SK-N-SH (cell line): ENCODE measurements around the gene CACNA1D. TPM values are rescaled to one million over a fixed set of nuclear protein-coding genes. Genes with fewer than 3 reads are reported as not detected.

Experiments used
- CTCF ChIA-PET: fragments of 300-600, 350-600 bp; formaldehyde crosslinking; extraction: SDS; loops from one replicate; lab custom pipeline; 2021; lab: Yijun Ruan, JAX
- POLR2A ChIA-PET: fragments of 350-600 bp; sonication (Branson Sonifier 250); formaldehyde crosslinking; extraction: SDS; loops from one replicate; lab custom pipeline; 2020; ENCODE audit warnings: antibody characterized with exemption, inconsistent platforms; lab: Yijun Ruan, JAX
- DNase-seq: peaks from one replicate; pipeline ENCODE4 v3.0.0; 2012
- H2AFZ ChIP-seq: fragments of 200-600 bp; sonication (generic); 2 replicates; pipeline ENCODE4 v1.8.1; 2016; ENCODE audit warnings: antibody characterized with exemption, mild to moderate bottlenecking, low read depth
- H3F3A ChIP-seq: fragments of 200-600 bp; sonication (generic); replicated peaks from 2 replicates; pipeline ENCODE3; 2016; ENCODE audit warnings: antibody characterized with exemption, mild to moderate bottlenecking; ENCODE audit not compliant: insufficient read depth
- H3K27ac ChIP-seq, 2 experiments: fragments of 200-500 bp in 1 of 2; fragments of 200-600 bp in 1 of 2; sonication (Bioruptor generic) in 1 of 2; sonication (generic), shearing (Covaris generic) in 1 of 2; 2 replicates each; pipeline versions ENCODE4 v1.5.1 to v1.6.1; 2014 to 2016; ENCODE audit warnings: low read depth in 2 of 2, inconsistent platforms in 1 of 2, low read length in 1 of 2, mild to moderate bottlenecking in 1 of 2, mixed read lengths in 1 of 2
- H3K27me3 ChIP-seq: fragments of 200-600 bp; sonication (generic), shearing (Covaris generic); 2 replicates; pipeline ENCODE4 v1.6.1; 2016; ENCODE audit warnings: mixed run types; ENCODE audit not compliant: insufficient read depth
- H3K36me3 ChIP-seq, 2 experiments: fragments of 200-500 bp in 1 of 2; fragments of 200-600 bp in 1 of 2; sonication (Bioruptor generic) in 1 of 2; sonication (generic) in 1 of 2; replicated peaks in 1 of 2; 2 replicates each; pipeline versions ENCODE3 to v1.5.1; 2014 to 2016; ENCODE audit warnings: low read length in 1 of 2, mild to moderate bottlenecking in 1 of 2; ENCODE audit not compliant: insufficient read depth in 2 of 2, control insufficient read depth in 1 of 2
- H3K4me1 ChIP-seq, 2 experiments: fragments of 200-500 bp in 1 of 2; fragments of 200-600 bp in 1 of 2; sonication (Bioruptor generic) in 1 of 2; sonication (generic), shearing (Covaris generic) in 1 of 2; 2 replicates each; pipeline versions ENCODE4 v1.5.1 to v1.6.1; 2014 to 2016; ENCODE audit warnings: low read depth in 1 of 2, low read length in 1 of 2, mixed run types in 1 of 2; ENCODE audit not compliant: insufficient read depth in 2 of 2, control insufficient read depth in 1 of 2
- H3K4me2 ChIP-seq: fragments of 200-600 bp; sonication (generic), shearing (Covaris generic); 2 replicates; pipeline ENCODE4 v1.6.1; 2017; ENCODE audit warnings: mixed run types
- H3K4me3 ChIP-seq, 2 experiments: fragments of 200-500 bp in 1 of 2; fragments of 200-600 bp in 1 of 2; sonication (Bioruptor generic) in 1 of 2; sonication (generic), shearing (Covaris generic) in 1 of 2; 2 replicates each; pipeline versions ENCODE4 v1.5.1 to v1.8.1; 2014 to 2016; ENCODE audit warnings: low read depth in 2 of 2, inconsistent platforms in 1 of 2, low read length in 1 of 2, mild to moderate bottlenecking in 1 of 2, mixed read lengths in 1 of 2, moderate library complexity in 1 of 2
- H3K79me2 ChIP-seq: fragments of 200-600 bp; sonication (generic); 2 replicates; pipeline ENCODE4 v1.8.1; 2017; ENCODE audit warnings: mild to moderate bottlenecking; ENCODE audit not compliant: insufficient read depth
- H3K9ac ChIP-seq: fragments of 200-600 bp; sonication (generic); 2 replicates; pipeline ENCODE4 v1.6.1; 2017; ENCODE audit warnings: mixed run types
- H3K9me2 ChIP-seq: fragments of 200-600 bp; sonication (generic); 2 replicates; pipeline ENCODE4 v1.6.1; 2017; ENCODE audit warnings: mixed run types
- H3K9me3 ChIP-seq: fragments of 200-600 bp; sonication (generic); 2 replicates; pipeline ENCODE4 v1.6.1; 2017; ENCODE audit warnings: mixed run types, mild to moderate bottlenecking, moderate library complexity
- H4K20me1 ChIP-seq: fragments of 200-600 bp; sonication (generic); 2 replicates; pipeline ENCODE4 v1.6.1; 2017; ENCODE audit warnings: mild to moderate bottlenecking, mixed run types; ENCODE audit not compliant: insufficient read depth
- ELF1 ChIP-seq: IDR thresholded peaks from 2 replicates; pipeline ENCODE4 v1.4.0; 2012
- FOSL2 ChIP-seq: IDR thresholded peaks from 2 replicates; pipeline ENCODE4 v1.4.0; 2012; ENCODE audit warnings: low read depth, mild to moderate bottlenecking, moderate library complexity, borderline replicate concordance
- GABPA ChIP-seq: IDR thresholded peaks from 2 replicates; pipeline ENCODE4 v1.4.0; 2012; ENCODE audit warnings: low read depth, mild to moderate bottlenecking
- IRF3 ChIP-seq: fragments of 150-350 bp; IDR thresholded peaks from 2 replicates; pipeline ENCODE4 v1.6.1; 2016; ENCODE audit warnings: mild to moderate bottlenecking, low read depth, low read length
- JUND ChIP-seq: IDR thresholded peaks from 2 replicates; pipeline ENCODE4 v1.4.0; 2012
- MAX ChIP-seq: IDR thresholded peaks from 2 replicates; pipeline ENCODE4 v1.4.0; 2012; ENCODE audit warnings: low read depth
- MEF2A ChIP-seq: IDR thresholded peaks from 2 replicates; pipeline ENCODE4 v1.4.0; 2012; ENCODE audit warnings: low read depth, borderline replicate concordance
- MXI1 ChIP-seq: IDR thresholded peaks from 2 replicates; pipeline ENCODE4 v1.6.1; 2012; ENCODE audit warnings: mild to moderate bottlenecking, low read depth, low read length, improper control_type of control experiment
- NFIC ChIP-seq: IDR thresholded peaks from 2 replicates; pipeline ENCODE4 v1.4.0; 2012; ENCODE audit warnings: borderline replicate concordance
- NRF1 ChIP-seq: IDR thresholded peaks from 2 replicates; pipeline ENCODE4 v1.6.1; 2012; ENCODE audit warnings: low read depth, mild to moderate bottlenecking, low read length
- PBX3 ChIP-seq: IDR thresholded peaks from 2 replicates; pipeline ENCODE4; 2012
- POLR2AphosphoS5 ChIP-seq: IDR thresholded peaks from 2 replicates; pipeline ENCODE4 v1.6.1; 2012; ENCODE audit warnings: low read depth, low read length
- RCOR1 ChIP-seq: fragments of 150-350 bp; IDR thresholded peaks from 2 replicates; pipeline ENCODE4 v1.6.1; 2017; ENCODE audit warnings: antibody characterized with exemption, low read length
- RFX5 ChIP-seq: IDR thresholded peaks from 2 replicates; pipeline ENCODE4 v1.6.1; 2012; ENCODE audit warnings: mild to moderate bottlenecking, improper control_type of control experiment, low read length
- RXRA ChIP-seq: IDR thresholded peaks from 2 replicates; pipeline ENCODE4 v1.4.0; 2012; ENCODE audit warnings: low read depth, mild to moderate bottlenecking, borderline replicate concordance
- SIN3A ChIP-seq: IDR thresholded peaks from 2 replicates; pipeline ENCODE4 v1.6.1; 2012; ENCODE audit warnings: low read depth, mild to moderate bottlenecking, low read length, moderate library complexity, borderline replicate concordance
- TCF12 ChIP-seq: IDR thresholded peaks from 2 replicates; pipeline ENCODE4 v1.4.0; 2012
- TEAD4 ChIP-seq: IDR thresholded peaks from 2 replicates; pipeline ENCODE4 v1.4.0; 2012; ENCODE audit warnings: mild to moderate bottlenecking, borderline replicate concordance; ENCODE audit not compliant: insufficient read depth
- USF1 ChIP-seq: IDR thresholded peaks from 2 replicates; pipeline ENCODE4 v1.4.0; 2012; ENCODE audit warnings: low read depth, borderline replicate concordance
- WGBS: methylation state at CpG from one replicate; pipeline ENCODE4 v1.1.6; 2017; ENCODE audit warnings: low lambda C conversion rate; 5-methylcytosine and 5-hydroxymethylcytosine counted together
- polyA plus RNA-seq, 3 experiments: library from polyadenylated mRNA; depleted of rRNA; stranded (reverse); fragments of >200 nt; gene quantifications; 2 replicates each; pipeline ENCODE4 v1.2.3, GENCODE V29; 2012

CACNA1D gene
- polyA plus RNA-seq, 1 of the 3 experiments (the other 2 are of a cell fraction): 0.12 TPM

- no peaks in the 10 kb centered on the region for H3K9me2 ChIP-seq
- H3K79me2 ChIP-seq: no peaks in the 10 kb centered on the region
- POLR2A ChIA-PET: no interaction called here
- CTCF ChIA-PET: no interaction called here
- H3K36me3 ChIP-seq: no peaks in the 10 kb centered on the region
- H3K4me2 ChIP-seq: peak overlapping the region; percentile 71
- H3K27me3 ChIP-seq: no peaks in the 10 kb centered on the region
- 88% methylated on average over 4 of the region's 4 CpGs for WGBS
- no peak overlapping the region for H3K4me3 ChIP-seq
- no peaks in the 10 kb centered on the region for H3K9me3 ChIP-seq
- no peak overlapping the region; the same call in 1 of the 2 replicates for H2AFZ ChIP-seq
- H3K9ac ChIP-seq: peak overlapping the region; percentile 57; the same call in 1 of the 2 replicates
- TF ChIP-seq GABPA: no peak
- TF ChIP-seq PBX3: no peak
- TF ChIP-seq ELF1: no peak
- no peak for TF ChIP-seq MEF2A
- TF ChIP-seq, all 33 proteins: peak for 0
- peaks cover 18 to 22% of the 10 kb centered on the region in 2 experiments; a peak in 3 of 4 replicates for H3K4me1 ChIP-seq
- H4K20me1 ChIP-seq: no peaks in the 10 kb centered on the region
- H3K27ac ChIP-seq: peak overlapping the region in 1 of 2 experiments; percentile 76; a peak in 2 of 4 replicates
- DNase-seq: no peak
- H3F3A ChIP-seq: no peaks in the 10 kb centered on the region
Measured at GRCh38 chr3:53805463-53806159, 311.2 kb downstream of the CACNA1D start.

- ChIA-PET POLR2A (no interaction called here), CTCF (no interaction called here)
- WGBS: 70% methylated on average over 8 of the region's 10 CpGs
- Histone ChIP-seq H3K36me3 (no peaks in the 10 kb centered on the region), H3K9ac (peak overlapping the region; percentile 57; the same call in 1 of the 2 replicates), H2AFZ (peak overlapping the region; percentile 78; the same call in 1 of the 2 replicates), H3K27ac (peak overlapping the region in 1 of 2 experiments; percentile 76; a peak in 2 of 4 replicates), H3K79me2 (no peaks in the 10 kb centered on the region), H3K4me1 (peaks cover 18 to 26% of the 10 kb centered on the region in 2 experiments; a peak in 3 of 4 replicates), H4K20me1 (no peaks in the 10 kb centered on the region), H3K27me3 (no peaks in the 10 kb centered on the region), H3K9me2 (no peaks in the 10 kb centered on the region), H3K9me3 (no peaks in the 10 kb centered on the region), H3F3A (no peaks in the 10 kb centered on the region), H3K4me2 (peak overlapping the region; percentile 71), H3K4me3 (no peak overlapping the region)
- no peak for DNase-seq
- TF ChIP-seq MAX (0 out of 2 replicates have a peak, but pooled peaks have one; percentile 18), MXI1 (no peak), NRF1 (no peak), JUND (peak; percentile 68), SIN3A (no peak), PBX3 (peak; percentile 29; the same call in 1 of the 2 replicates), NFIC (peak; percentile 43), TEAD4 (0 out of 2 replicates have a peak, but pooled peaks have one; percentile 40), RFX5 (no peak), RCOR1 (no peak), MEF2A (peak; percentile 99), POLR2AphosphoS5 (no peak), IRF3 (no peak), USF1 (no peak), RXRA (no peak), FOSL2 (peak; percentile 71), TCF12 (peak; percentile 65)
- TF ChIP-seq, all 33 proteins: peak for 8
Measured at GRCh38 chr3:53806182-53807116, 312.0 kb downstream of the CACNA1D start.
